Activated CD4-positive, alpha-beta memory T cell treated with anti-CD3 and anti-CD28 coated beads for 36 hours (primary cell): ENCODE measurements around the gene RRBP1. TPM values are rescaled to one million over a fixed set of nuclear protein-coding genes. Genes with fewer than 3 reads are reported as not detected.

Experiments used
- CTCF ChIA-PET: fragments of 350-600 bp; sonication (Branson Sonifier 250); formaldehyde crosslinking; loops from one replicate; lab custom pipeline; 2021; ENCODE audit warnings: antibody characterized with exemption, inconsistent platforms; lab: Charles Lee
- POLR2A ChIA-PET: fragments of 350-600 bp; sonication (Branson Sonifier 250); formaldehyde crosslinking; loops from one replicate; lab custom pipeline; 2021; ENCODE audit warnings: antibody characterized with exemption; lab: Charles Lee
- DNase-seq: peaks from one replicate; pipeline ENCODE4 v3.0.0-alpha.2; 2020
- H3K27ac Mint-ChIP-seq: one replicate; pipeline ENCODE4 v1.8.0; 2021; ENCODE audit warnings: mixed read lengths
- H3K27me3 Mint-ChIP-seq: one replicate; pipeline ENCODE4 v1.8.0; 2021; ENCODE audit warnings: mixed read lengths
- H3K36me3 Mint-ChIP-seq: one replicate; pipeline ENCODE4 v1.8.0; 2021; ENCODE audit warnings: mixed read lengths
- H3K4me1 Mint-ChIP-seq: one replicate; pipeline ENCODE4 v1.8.0; 2021; ENCODE audit warnings: low read depth, mixed read lengths
- H3K4me3 Mint-ChIP-seq: one replicate; pipeline ENCODE4 v1.8.0; 2021; ENCODE audit warnings: mild to moderate bottlenecking, mixed read lengths
- H3K9me3 Mint-ChIP-seq: one replicate; pipeline ENCODE4 v1.8.0; 2021; ENCODE audit warnings: mixed read lengths
- intact Hi-C: fragments of 100-400 bp; cut with micrococcal nuclease; formaldehyde crosslinking; loops from one replicate; pipeline ENCODE4 v1.15.1; 2023
- total RNA-seq, 2 experiments: library from RNA; stranded (reverse); gene quantifications; one replicate each; pipeline ENCODE4 v1.2.3, GENCODE V29; 2021

Gene RRBP1
- total RNA-seq, 2 experiments from 2014 or later: 29.6 to 32.0 TPM

DNA sequence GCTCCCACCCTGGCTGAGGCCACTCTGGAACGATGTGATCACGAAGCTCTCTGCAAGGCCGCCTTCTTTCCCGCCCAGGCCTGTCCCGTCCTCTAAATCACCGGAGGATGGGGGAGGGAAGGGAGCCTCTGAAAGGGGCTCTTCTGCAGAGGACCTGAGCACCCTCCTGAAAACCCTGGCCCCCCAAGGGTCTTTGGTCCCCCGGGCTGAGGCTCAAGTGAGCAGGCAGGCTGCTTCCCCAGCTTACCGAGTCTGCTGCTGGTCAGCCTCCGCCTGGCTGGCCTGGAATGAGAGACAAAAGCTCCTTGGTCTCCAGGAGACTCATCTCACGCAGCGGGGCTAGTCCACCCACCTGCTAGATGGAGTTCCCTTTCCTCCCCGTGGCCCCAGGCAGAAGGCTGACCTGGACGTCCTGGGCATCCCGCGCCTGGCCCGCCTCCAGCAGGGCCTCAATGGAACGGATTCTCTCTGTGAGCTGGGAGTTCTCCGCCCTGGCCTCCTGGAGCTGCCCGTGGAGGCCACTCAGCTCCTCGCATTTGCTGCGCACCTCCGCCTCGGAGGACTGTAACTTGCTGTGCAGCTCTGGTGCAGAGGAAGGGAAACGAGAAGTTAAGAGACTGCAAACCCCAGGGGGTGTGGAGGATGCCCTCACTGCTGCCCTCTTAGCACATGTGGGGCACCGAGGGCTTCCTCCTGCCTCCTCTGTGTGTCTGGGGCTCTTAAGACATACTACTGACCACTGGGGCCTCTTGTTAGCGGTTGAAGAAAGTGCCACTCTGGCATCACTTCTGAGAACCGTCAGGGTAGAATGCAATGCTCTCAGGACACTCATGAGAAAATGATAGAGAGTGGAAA, 54.7 kb downstream of the RRBP1 start:
- Mint-ChIP-seq H3K4me3 (no peak overlapping the region), H3K36me3 (peaks cover 10% of the 10 kb centered on the region), H3K27me3 (no peaks in the 10 kb centered on the region), H3K27ac (no peak overlapping the region), H3K4me1 (no peaks in the 10 kb centered on the region), H3K9me3 (no peaks in the 10 kb centered on the region)
- no peak for DNase-seq
- POLR2A ChIA-PET: no interaction called here
- CTCF ChIA-PET: interaction anchor here (0.8 kb wide), 1 partner anchor 193 kb away, joined by 3 read pairs; no protein-coding TSS in a partner anchor
- intact Hi-C loops: no loop called here

GRCh38 chr20:17626217-17627007, 55.6 kb downstream of the RRBP1 start:
- H3K27me3 Mint-ChIP-seq: no peaks in the 10 kb centered on the region
- POLR2A ChIA-PET: no interaction called here
- no peak for DNase-seq
- H3K36me3 Mint-ChIP-seq: peaks cover 12% of the 10 kb centered on the region
- H3K4me3 Mint-ChIP-seq: no peak overlapping the region
- CTCF ChIA-PET: no interaction called here
- H3K4me1 Mint-ChIP-seq: no peaks in the 10 kb centered on the region
- intact Hi-C loops: no loop called here
- no peak overlapping the region for H3K27ac Mint-ChIP-seq
- no peaks in the 10 kb centered on the region for H3K9me3 Mint-ChIP-seq

- intact Hi-C loops: no loop called here
- Mint-ChIP-seq H3K36me3 (peaks cover 11% of the 10 kb centered on the region), H3K9me3 (no peaks in the 10 kb centered on the region), H3K4me1 (no peaks in the 10 kb centered on the region), H3K27ac (no peak overlapping the region), H3K4me3 (no peak overlapping the region), H3K27me3 (no peaks in the 10 kb centered on the region)
- CTCF ChIA-PET: no interaction called here
- POLR2A ChIA-PET: no interaction called here
- DNase-seq: no peak
Measured at GRCh38 chr20:17625246-17626051, 56.6 kb downstream of the RRBP1 start.

DNA sequence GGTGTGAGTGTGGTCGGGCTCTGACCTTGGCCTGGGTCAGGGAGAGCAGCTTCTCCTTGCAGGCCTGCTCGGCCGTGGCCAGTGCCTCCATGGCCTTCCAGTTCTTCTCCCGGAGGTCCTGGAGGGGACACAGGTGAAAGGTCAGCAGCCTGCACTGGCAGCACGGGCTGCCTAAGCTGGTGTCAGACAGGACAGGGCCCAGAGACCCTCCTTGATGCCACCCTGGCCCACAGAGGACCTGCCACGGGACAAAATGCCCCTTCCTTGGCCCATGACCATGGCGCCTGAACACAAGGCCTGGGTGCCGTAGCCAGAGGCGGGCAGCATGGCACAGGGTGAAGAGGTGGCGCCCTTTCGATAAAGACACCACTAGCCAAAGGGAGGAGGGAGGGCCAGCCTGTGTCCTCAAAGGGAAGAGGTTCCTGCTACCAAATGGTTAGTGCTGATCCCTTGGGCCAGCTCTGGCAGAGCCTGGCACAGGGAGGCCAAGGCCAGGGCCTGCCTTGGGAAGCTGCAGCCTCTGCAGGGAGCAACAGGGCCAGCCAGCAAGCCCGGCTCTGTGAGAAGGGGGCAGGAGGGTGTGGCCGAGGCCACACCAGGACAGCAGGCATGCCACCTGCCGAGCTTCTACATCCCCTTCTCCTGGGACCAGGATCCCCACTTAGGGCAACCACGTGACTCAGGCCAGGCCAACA, 57.3 kb downstream of the RRBP1 start:
- Mint-ChIP-seq H3K9me3 (no peaks in the 10 kb centered on the region), H3K4me1 (no peaks in the 10 kb centered on the region), H3K27me3 (no peaks in the 10 kb centered on the region), H3K27ac (no peak overlapping the region), H3K36me3 (peaks cover 11% of the 10 kb centered on the region), H3K4me3 (no peak overlapping the region)
- intact Hi-C loops: no loop called here
- DNase-seq: no peak
- CTCF ChIA-PET: no interaction called here
- POLR2A ChIA-PET: no interaction called here

DNA sequence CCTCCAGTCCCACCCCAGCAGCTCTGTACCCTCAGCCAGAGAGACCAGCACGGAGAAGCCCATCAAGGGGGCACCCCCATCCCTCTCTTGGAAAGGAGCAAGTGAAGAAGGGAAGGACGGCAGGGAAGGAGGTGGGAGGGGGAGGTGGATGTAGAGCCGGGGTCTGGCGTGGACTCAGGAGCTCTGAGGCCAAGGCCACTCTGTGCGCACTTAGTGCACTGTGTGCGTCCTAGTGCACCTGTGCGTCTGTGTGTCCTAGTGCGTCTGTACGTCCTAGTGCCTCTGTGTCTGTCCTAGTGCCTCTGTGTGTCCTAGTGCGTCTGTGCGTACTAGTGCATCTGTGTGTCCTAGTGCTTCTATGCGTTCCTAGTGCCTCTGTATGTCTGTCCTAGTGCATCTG, 58.0 kb downstream of the RRBP1 start:
- CTCF ChIA-PET: no interaction called here
- POLR2A ChIA-PET: no interaction called here
- no peaks in the 10 kb centered on the region for H3K27me3 Mint-ChIP-seq
- peaks cover 13% of the 10 kb centered on the region for H3K36me3 Mint-ChIP-seq
- DNase-seq: no peak
- H3K27ac Mint-ChIP-seq: no peak overlapping the region
- intact Hi-C loops: no loop called here
- no peak overlapping the region for H3K4me3 Mint-ChIP-seq
- no peaks in the 10 kb centered on the region for H3K4me1 Mint-ChIP-seq
- H3K9me3 Mint-ChIP-seq: no peaks in the 10 kb centered on the region

DNA sequence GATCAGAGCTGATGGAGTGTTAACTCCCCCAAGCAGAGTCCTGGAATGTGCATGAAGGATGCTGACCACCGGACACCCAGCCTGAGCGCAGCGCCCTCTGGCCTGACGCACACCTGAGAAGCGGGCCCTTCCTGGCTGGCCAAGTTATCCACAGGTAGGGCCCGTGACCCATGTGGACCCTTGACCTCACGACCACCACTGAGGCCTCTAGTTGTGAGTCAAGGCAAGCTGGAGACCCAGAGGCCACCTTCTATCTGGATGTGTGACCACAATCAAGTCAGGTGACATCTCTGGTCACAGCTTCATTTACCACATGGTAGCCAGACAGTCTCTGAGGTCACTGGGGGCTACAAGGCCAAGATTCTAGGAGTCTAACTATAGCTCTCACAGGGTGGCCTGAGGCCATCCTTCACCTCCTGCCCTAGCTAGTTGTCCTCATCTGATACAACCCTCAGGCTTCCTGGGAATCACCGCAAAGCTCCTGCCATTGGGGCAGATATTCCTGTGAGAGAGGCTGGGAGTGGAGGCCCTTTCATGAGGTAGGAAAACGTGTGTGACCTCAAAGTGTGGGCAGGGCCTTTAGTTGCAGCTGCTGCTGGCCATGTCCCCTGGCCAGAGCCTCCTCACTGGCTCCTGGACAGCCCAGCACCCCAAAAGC, 59.1 kb downstream of the RRBP1 start:
- Mint-ChIP-seq H3K27me3 (no peaks in the 10 kb centered on the region), H3K36me3 (peaks cover 13% of the 10 kb centered on the region), H3K4me3 (no peak overlapping the region), H3K4me1 (no peaks in the 10 kb centered on the region), H3K27ac (no peak overlapping the region), H3K9me3 (no peaks in the 10 kb centered on the region)
- ChIA-PET POLR2A (no interaction called here), CTCF (interaction anchor here (0.6 to 1.4 kb wide), 4 partner anchors 16 to 76 kb away, joined by 3 to 6 read pairs (median 4); partner anchors contain the start of gene RRBP1)
- intact Hi-C loops: no loop called here
- no peak for DNase-seq

- H3K27me3 Mint-ChIP-seq: no peaks in the 10 kb centered on the region
- intact Hi-C loops: no loop called here
- H3K36me3 Mint-ChIP-seq: peaks cover 13% of the 10 kb centered on the region
- H3K4me3 Mint-ChIP-seq: no peak overlapping the region
- ChIA-PET POLR2A (no interaction called here), CTCF (interaction anchor here (0.7 to 1.4 kb wide), 4 partner anchors 15 to 91 kb away, joined by 3 to 6 read pairs (median 4); partner anchors contain the start of genes BFSP1 and RRBP1)
- no peaks in the 10 kb centered on the region for H3K9me3 Mint-ChIP-seq
- DNase-seq: no peak
- H3K4me1 Mint-ChIP-seq: no peaks in the 10 kb centered on the region
- no peak overlapping the region for H3K27ac Mint-ChIP-seq
Measured at GRCh38 chr20:17622086-17622850, 59.8 kb downstream of the RRBP1 start.

DNA sequence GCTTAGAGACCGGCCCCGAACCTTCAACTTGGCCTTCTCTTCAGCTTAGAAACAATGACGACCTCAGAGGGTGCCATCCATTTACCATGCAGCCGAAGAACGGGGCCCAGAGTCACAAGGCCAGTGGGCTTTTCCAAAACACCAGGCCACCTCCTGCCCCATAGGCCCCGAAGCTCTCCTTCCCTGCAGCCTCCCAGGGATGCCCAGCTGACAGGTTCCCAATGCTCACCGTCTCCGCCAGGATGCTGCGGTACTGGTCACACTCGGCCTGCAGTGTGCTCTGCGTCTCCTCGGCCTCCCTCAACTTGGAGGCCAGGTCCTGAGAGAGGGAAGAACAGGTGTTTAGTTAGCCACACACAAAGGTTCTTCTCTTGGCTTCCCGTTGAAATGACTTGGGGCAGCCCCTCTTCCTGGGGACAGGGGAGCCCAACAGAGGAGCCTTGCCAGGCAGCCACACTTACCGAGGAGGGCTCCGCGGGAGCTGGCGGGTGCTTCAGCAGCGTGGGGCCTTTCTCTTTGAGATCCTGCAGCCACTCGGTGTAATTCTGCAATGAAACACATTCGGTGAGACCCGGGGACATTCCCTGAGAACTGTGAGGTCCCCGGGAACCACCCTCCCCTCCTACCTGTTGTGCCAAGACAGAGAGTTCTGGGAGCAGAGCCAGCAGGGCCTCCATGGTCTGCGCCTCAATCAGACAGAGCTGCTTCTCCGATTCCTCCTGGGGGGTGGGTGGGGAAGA, 60.6 kb downstream of the RRBP1 start:
- H3K4me1 Mint-ChIP-seq: no peaks in the 10 kb centered on the region
- H3K27ac Mint-ChIP-seq: no peak overlapping the region
- intact Hi-C loops: no loop called here
- no peak overlapping the region for H3K4me3 Mint-ChIP-seq
- H3K27me3 Mint-ChIP-seq: no peaks in the 10 kb centered on the region
- POLR2A ChIA-PET: no interaction called here
- CTCF ChIA-PET: interaction anchor here (1.1 to 1.9 kb wide), 2 partner anchors 90 to 117 kb away, joined by 3 to 7 read pairs; partner anchors contain the start of gene BFSP1
- no peaks in the 10 kb centered on the region for H3K9me3 Mint-ChIP-seq
- DNase-seq: no peak
- peaks cover 13% of the 10 kb centered on the region for H3K36me3 Mint-ChIP-seq

DNA sequence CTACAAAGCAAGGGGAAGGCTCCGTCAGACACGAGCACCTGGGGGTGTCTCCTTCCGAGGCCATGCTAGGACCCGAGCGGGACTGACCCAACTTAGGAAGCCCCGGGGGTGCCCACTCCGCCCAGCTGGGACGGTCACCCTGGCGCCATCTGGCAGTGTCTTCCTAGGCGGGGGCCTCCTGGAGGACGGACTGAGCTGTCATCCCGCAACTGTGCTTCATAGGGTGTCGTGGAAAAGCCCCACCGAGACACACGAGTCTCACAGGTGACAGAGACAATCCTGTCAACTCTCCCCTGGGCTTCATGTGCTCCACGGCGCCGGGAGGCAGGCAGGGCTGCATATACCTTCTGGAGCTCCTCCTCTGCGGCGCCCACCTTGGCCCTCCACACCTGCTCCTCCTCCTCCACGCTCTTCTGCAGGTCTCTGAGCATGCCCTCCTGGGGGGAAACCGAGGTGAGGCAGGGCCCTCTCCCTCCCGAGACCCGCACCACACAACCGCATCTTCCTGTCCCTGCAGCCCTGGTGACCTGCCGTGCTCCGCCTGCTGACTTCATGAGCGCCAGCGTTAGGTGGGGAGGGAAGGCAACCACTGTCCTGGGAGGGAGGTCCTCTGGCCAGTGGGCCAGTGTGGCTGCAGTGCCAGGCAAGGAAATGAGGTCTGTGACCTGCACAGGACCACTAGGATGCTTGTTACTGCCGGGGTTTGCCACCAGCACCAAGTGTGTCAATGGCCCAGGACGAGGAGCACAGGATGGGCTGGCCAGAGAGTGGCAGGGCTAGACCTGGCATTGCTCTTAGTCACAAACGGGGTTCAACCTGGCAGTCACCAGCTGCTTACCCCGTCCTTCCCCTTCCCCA, 61.4 kb downstream of the RRBP1 start:
- peaks cover 11% of the 10 kb centered on the region for H3K36me3 Mint-ChIP-seq

More for the DNA sequence above, 61.4 kb downstream of the RRBP1 start:
- no peak overlapping the region for H3K4me3 Mint-ChIP-seq
- no peaks in the 10 kb centered on the region for H3K9me3 Mint-ChIP-seq
- H3K27me3 Mint-ChIP-seq: no peaks in the 10 kb centered on the region
- H3K4me1 Mint-ChIP-seq: no peaks in the 10 kb centered on the region
- DNase-seq: no peak
- POLR2A ChIA-PET: no interaction called here
- CTCF ChIA-PET: interaction anchor here (1.9 kb wide), 1 partner anchor 116 kb away, joined by 7 read pairs; no protein-coding TSS in a partner anchor
- intact Hi-C loops: no loop called here
- no peak overlapping the region for H3K27ac Mint-ChIP-seq
